ENCODE data around the gene INPP4B.

INPP4B gene

DNA sequence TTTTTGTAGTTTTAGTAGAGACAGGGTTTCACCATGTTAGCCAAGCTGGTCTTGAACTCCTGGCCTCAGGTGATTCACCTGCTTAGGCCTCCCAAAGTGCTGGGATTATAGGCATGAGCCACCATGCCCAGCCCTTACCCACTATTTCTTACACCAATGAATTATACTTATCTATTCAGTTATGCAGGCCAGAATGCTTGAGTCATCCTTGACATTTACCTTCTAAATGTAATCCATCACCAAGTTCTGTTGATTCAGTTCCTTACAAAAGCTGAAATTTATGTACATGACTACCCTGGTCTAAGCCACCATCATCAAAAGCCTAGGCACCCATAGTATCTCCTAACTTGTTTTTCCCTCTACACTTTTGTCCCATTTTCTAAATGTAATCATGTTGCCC, 624.0 kb downstream of the INPP4B start:
- Histone ChIP-seq H3K4me1 (ENCODE audit: low read depth, poor library complexity, severe bottlenecking) (no peaks in the 10 kb centered on the region), H3K79me2 (ENCODE audit: insufficient read depth, low read depth) (no peaks in the 10 kb centered on the region), H3K4me2 (no peak overlapping the region), H3K27ac (no peak overlapping the region), H2AFZ (ENCODE audit: low read depth) (no peak overlapping the region), H3K4me3 (IDR thresholded peaks at IDR 0.05; ENCODE audit: insufficient read depth, low read depth, low read length) (no peak overlapping the region), H3K27me3 (ENCODE audit: insufficient read depth, low read depth) (no peaks in the 10 kb centered on the region), H3K36me3 (ENCODE audit: insufficient read depth) (no peaks in the 10 kb centered on the region), H3K9ac (no peak overlapping the region), H4K20me1 (ENCODE audit: insufficient read depth) (no peaks in the 10 kb centered on the region)
- TF ChIP-seq, protein P1, sequence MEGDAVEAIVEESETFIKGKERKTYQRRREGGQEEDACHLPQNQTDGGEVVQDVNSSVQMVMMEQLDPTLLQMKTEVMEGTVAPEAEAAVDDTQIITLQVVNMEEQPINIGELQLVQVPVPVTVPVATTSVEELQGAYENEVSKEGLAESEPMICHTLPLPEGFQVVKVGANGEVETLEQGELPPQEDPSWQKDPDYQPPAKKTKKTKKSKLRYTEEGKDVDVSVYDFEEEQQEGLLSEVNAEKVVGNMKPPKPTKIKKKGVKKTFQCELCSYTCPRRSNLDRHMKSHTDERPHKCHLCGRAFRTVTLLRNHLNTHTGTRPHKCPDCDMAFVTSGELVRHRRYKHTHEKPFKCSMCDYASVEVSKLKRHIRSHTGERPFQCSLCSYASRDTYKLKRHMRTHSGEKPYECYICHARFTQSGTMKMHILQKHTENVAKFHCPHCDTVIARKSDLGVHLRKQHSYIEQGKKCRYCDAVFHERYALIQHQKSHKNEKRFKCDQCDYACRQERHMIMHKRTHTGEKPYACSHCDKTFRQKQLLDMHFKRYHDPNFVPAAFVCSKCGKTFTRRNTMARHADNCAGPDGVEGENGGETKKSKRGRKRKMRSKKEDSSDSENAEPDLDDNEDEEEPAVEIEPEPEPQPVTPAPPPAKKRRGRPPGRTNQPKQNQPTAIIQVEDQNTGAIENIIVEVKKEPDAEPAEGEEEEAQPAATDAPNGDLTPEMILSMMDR (conservative IDR thresholded peaks at IDR 0.05; ENCODE audit: low read depth, low read length): no peak

DNA sequence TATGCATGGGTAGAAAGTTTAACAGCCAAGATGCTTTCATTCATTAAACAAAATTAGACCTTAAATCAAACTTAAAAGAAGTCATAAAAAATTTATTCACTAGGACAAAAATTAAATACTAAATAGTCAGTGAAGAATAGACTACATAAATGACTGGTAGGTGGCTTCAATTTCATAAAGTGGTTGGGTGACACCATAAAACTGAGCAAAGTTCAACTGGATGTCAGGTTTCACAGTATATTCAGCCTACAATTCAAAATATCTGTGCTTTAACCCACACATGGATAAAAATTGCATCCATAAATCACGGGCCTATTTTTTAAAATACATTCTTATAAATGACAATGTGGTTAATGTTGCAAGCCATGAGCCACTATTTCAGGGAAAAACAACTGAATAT, 627.4 kb downstream of the INPP4B start:
- TF ChIP-seq, protein P1 (conservative IDR thresholded peaks at IDR 0.05; ENCODE audit: low read depth, low read length): no peak
- no peaks in the 10 kb centered on the region for H3K4me1 ChIP-seq (ENCODE audit: low read depth, poor library complexity, severe bottlenecking)
- no peak overlapping the region for H3K4me2 ChIP-seq
- H2AFZ ChIP-seq (ENCODE audit: low read depth): no peak overlapping the region
- no peaks in the 10 kb centered on the region for H3K79me2 ChIP-seq (ENCODE audit: insufficient read depth, low read depth)
- H3K4me3 ChIP-seq (IDR thresholded peaks at IDR 0.05; ENCODE audit: insufficient read depth, low read depth, low read length): no peak overlapping the region
- H3K27ac ChIP-seq: no peak overlapping the region
- no peak overlapping the region for H3K9ac ChIP-seq
- no peaks in the 10 kb centered on the region for H4K20me1 ChIP-seq (ENCODE audit: insufficient read depth)
- no peaks in the 10 kb centered on the region for H3K36me3 ChIP-seq (ENCODE audit: insufficient read depth)
- no peaks in the 10 kb centered on the region for H3K27me3 ChIP-seq (ENCODE audit: insufficient read depth, low read depth)

DNA sequence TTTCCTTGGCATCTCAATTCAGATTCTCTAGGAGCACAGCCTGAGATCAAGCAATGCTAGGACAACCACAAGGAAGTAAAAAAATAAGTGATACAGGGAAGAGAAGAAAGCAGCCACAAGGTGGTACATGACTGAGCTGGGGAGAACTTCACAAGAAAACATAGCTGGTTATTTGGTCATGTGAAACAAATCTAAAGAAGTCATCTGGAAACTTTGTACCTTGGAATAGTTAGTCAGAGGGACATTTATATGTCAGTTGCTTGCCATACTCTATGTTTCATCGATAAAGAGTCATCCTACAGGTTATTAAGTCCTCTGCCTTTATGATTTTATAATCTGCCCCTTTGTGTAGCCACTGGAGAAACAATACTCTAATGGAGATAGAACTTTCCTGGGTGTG, 634.7 kb downstream of the INPP4B start:
- H3K4me2 ChIP-seq: no peak overlapping the region
- no peak overlapping the region for H2AFZ ChIP-seq (ENCODE audit: low read depth)
- no peaks in the 10 kb centered on the region for H3K4me1 ChIP-seq (ENCODE audit: low read depth, poor library complexity, severe bottlenecking)
- H3K27ac ChIP-seq: no peak overlapping the region
- H3K9ac ChIP-seq: no peak overlapping the region
- H4K20me1 ChIP-seq (ENCODE audit: insufficient read depth): no peaks in the 10 kb centered on the region
- H3K4me3 ChIP-seq (IDR thresholded peaks at IDR 0.05; ENCODE audit: insufficient read depth, low read depth, low read length): no peak overlapping the region
- no peaks in the 10 kb centered on the region for H3K27me3 ChIP-seq (ENCODE audit: insufficient read depth, low read depth)
- no peaks in the 10 kb centered on the region for H3K36me3 ChIP-seq (ENCODE audit: insufficient read depth)
- TF ChIP-seq, protein P1 (conservative IDR thresholded peaks at IDR 0.05; ENCODE audit: low read depth, low read length): no peak
- no peaks in the 10 kb centered on the region for H3K79me2 ChIP-seq (ENCODE audit: insufficient read depth, low read depth)

DNA sequence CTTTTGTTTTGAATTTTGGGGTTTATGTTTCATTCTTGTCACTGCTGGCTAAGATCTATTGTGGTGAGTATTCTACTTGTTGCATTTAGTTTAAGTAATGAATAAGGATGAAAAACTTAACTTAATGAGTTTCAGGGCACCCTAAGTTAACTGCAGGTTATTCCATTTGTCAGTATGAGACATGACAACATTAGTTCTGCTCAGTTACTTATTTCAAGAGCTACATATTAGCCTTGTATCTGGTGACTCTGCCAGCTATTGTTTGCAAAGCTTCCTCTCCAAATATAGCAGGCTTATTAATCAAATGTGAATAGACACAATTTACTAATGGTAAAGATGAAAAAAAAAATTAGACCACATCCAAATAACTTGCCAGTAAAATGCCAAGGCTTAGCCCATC, 642.6 kb downstream of the INPP4B start:
- Histone ChIP-seq H2AFZ (ENCODE audit: low read depth) (no peak overlapping the region), H4K20me1 (ENCODE audit: insufficient read depth) (no peaks in the 10 kb centered on the region), H3K36me3 (ENCODE audit: insufficient read depth) (no peaks in the 10 kb centered on the region), H3K4me2 (no peak overlapping the region), H3K27ac (no peak overlapping the region), H3K4me1 (ENCODE audit: low read depth, poor library complexity, severe bottlenecking) (no peaks in the 10 kb centered on the region), H3K27me3 (ENCODE audit: insufficient read depth, low read depth) (no peaks in the 10 kb centered on the region), H3K9ac (no peak overlapping the region), H3K4me3 (IDR thresholded peaks at IDR 0.05; ENCODE audit: insufficient read depth, low read depth, low read length) (no peak overlapping the region), H3K79me2 (ENCODE audit: insufficient read depth, low read depth) (no peaks in the 10 kb centered on the region)
- TF ChIP-seq, protein P1 (conservative IDR thresholded peaks at IDR 0.05; ENCODE audit: low read depth, low read length): no peak

All from KMS-11 (cell line).